ENCODE results near the gene ARFRP1.
"Not testable (repeated sequence)": the region's sequence is repeated elsewhere in the genome, so short reads cannot be mapped to it uniquely, and the experiment has no call there.

The ARFRP1 gene

GRCh38 chr20:63653041-63653973, 54.5 kb downstream of the ARFRP1 start, which contains the start of gene STMN3:
Gene STMN3, minus strand, starts transcription at chr20:63653424. Its CDS starts 79 bp downstream, at chr20:63653345.
- DNase-seq, result peak; percentile 86

- peak; percentile 68 for DNase-seq
Observed at GRCh38 chr20:63652192-63652980, 55.4 kb downstream of the ARFRP1 start.

- DNase-seq, result peak; percentile 72
Observed at GRCh38 chr20:63651942-63652191, 55.9 kb downstream of the ARFRP1 start.

GRCh38 chr20:63650486-63650885, 57.3 kb downstream of the ARFRP1 start:
- DNase-seq, result not testable (repeated sequence)

- DNase-seq, result no peak
Observed at GRCh38 chr20:63648895-63649589, 58.7 kb downstream of the ARFRP1 start.
